Measurements from ENCODE around the gene DGKB.

The DGKB gene

GRCh38 chr7:14505906-14506305, 396.6 kb downstream of the DGKB start:
- no peaks in the 10 kb centered on the region for H3K4me1 ChIP-seq (ENCODE audit: low read length)
- H3F3A ChIP-seq (ENCODE audit: insufficient read depth, low read length), result no peaks in the 10 kb centered on the region
- H3K9me3 ChIP-seq (replicated peaks; ENCODE audit: insufficient read depth, low read length), result no peaks in the 10 kb centered on the region
- H3K36me3 ChIP-seq (replicated peaks; ENCODE audit: insufficient read depth, low read length), result no peaks in the 10 kb centered on the region; the same call in 1 of the 2 replicates
- H3K9me2 ChIP-seq (replicated peaks; ENCODE audit: insufficient read depth, low read length), result no peaks in the 10 kb centered on the region
- no peak overlapping the region for H3K4me3 ChIP-seq (ENCODE audit: low read length)
- no peak overlapping the region for H3K9ac ChIP-seq (ENCODE audit: low read length)
- no peak overlapping the region for H2AFZ ChIP-seq (ENCODE audit: low read length)
- H3K27ac ChIP-seq (ENCODE audit: low read length), result no peak overlapping the region
- no peak for DNase-seq
- H3K4me2 ChIP-seq (ENCODE audit: low read depth, low read length), result no peak overlapping the region
- H3K27me3 ChIP-seq (replicated peaks; ENCODE audit: insufficient read depth, low read length), result no peaks in the 10 kb centered on the region
- no peaks in the 10 kb centered on the region for H4K20me1 ChIP-seq (ENCODE audit: insufficient read depth, low read length)
- TF ChIP-seq CTCF (IDR thresholded peaks at IDR 0.05; ENCODE audit: low read length) (no peak), EZH2 (optimal IDR thresholded peaks at IDR 0.05; ENCODE audit: low read depth, low read length) (no peak), EZH2phosphoT487 (IDR thresholded peaks at IDR 0.05; ENCODE audit: low read length) (no peak)
- H3K79me2 ChIP-seq (ENCODE audit: low read length), result no peaks in the 10 kb centered on the region

GRCh38 chr7:14504134-14504533, 398.4 kb downstream of the DGKB start:
- no peaks in the 10 kb centered on the region for H3K9me2 ChIP-seq (replicated peaks; ENCODE audit: insufficient read depth, low read length)
- no peak overlapping the region for H3K4me2 ChIP-seq (ENCODE audit: low read depth, low read length)
- no peak overlapping the region for H2AFZ ChIP-seq (ENCODE audit: low read length)
- DNase-seq, result no peak
- no peaks in the 10 kb centered on the region for H3K27me3 ChIP-seq (replicated peaks; ENCODE audit: insufficient read depth, low read length)
- H3K9me3 ChIP-seq (replicated peaks; ENCODE audit: insufficient read depth, low read length), result no peaks in the 10 kb centered on the region
- H3K9ac ChIP-seq (ENCODE audit: low read length), result no peak overlapping the region
- no peaks in the 10 kb centered on the region for H3K79me2 ChIP-seq (ENCODE audit: low read length)
- H3F3A ChIP-seq (ENCODE audit: insufficient read depth, low read length), result no peaks in the 10 kb centered on the region
- TF ChIP-seq EZH2 (optimal IDR thresholded peaks at IDR 0.05; ENCODE audit: low read depth, low read length) (no peak), CTCF (IDR thresholded peaks at IDR 0.05; ENCODE audit: low read length) (no peak), EZH2phosphoT487 (IDR thresholded peaks at IDR 0.05; ENCODE audit: low read length) (no peak)
- H3K4me1 ChIP-seq (ENCODE audit: low read length), result no peaks in the 10 kb centered on the region
- no peaks in the 10 kb centered on the region for H4K20me1 ChIP-seq (ENCODE audit: insufficient read depth, low read length)
- H3K36me3 ChIP-seq (replicated peaks; ENCODE audit: insufficient read depth, low read length), result no peaks in the 10 kb centered on the region; the same call in 1 of the 2 replicates
- H3K4me3 ChIP-seq (ENCODE audit: low read length), result no peak overlapping the region
- H3K27ac ChIP-seq (ENCODE audit: low read length), result no peak overlapping the region

- Histone ChIP-seq H3K4me3 (ENCODE audit: low read length) (no peak overlapping the region), H2AFZ (ENCODE audit: low read length) (no peak overlapping the region), H3K36me3 (replicated peaks; ENCODE audit: insufficient read depth, low read length) (no peaks in the 10 kb centered on the region; the same call in 1 of the 2 replicates), H3K4me2 (ENCODE audit: low read depth, low read length) (no peak overlapping the region), H3F3A (ENCODE audit: insufficient read depth, low read length) (no peaks in the 10 kb centered on the region), H3K9ac (ENCODE audit: low read length) (no peak overlapping the region), H3K27ac (ENCODE audit: low read length) (no peak overlapping the region), H3K27me3 (replicated peaks; ENCODE audit: insufficient read depth, low read length) (no peaks in the 10 kb centered on the region), H4K20me1 (ENCODE audit: insufficient read depth, low read length) (no peaks in the 10 kb centered on the region), H3K9me2 (replicated peaks; ENCODE audit: insufficient read depth, low read length) (no peaks in the 10 kb centered on the region), H3K4me1 (ENCODE audit: low read length) (no peaks in the 10 kb centered on the region), H3K9me3 (replicated peaks; ENCODE audit: insufficient read depth, low read length) (no peaks in the 10 kb centered on the region), H3K79me2 (ENCODE audit: low read length) (no peaks in the 10 kb centered on the region)
- TF ChIP-seq EZH2 (optimal IDR thresholded peaks at IDR 0.05; ENCODE audit: low read depth, low read length), result no peak
- TF ChIP-seq EZH2phosphoT487 (IDR thresholded peaks at IDR 0.05; ENCODE audit: low read length), result no peak
- no peak for TF ChIP-seq CTCF (IDR thresholded peaks at IDR 0.05; ENCODE audit: low read length)
- no peak for DNase-seq
These were observed 398.9 kb downstream of the DGKB start for GRCh38 chr7:14503623-14504022.

Data from MM.1S (cell line).